Measurements from ENCODE around the gene HMX3. TPM values are rescaled to one million over a fixed set of nuclear protein-coding genes. Genes with fewer than 3 reads are reported as not detected.

The HMX3 gene
- total RNA-seq, 3 donors from 2014 or later: 0.16 TPM; not detected in 2

- Mint-ChIP-seq H3K36me3 (ENCODE audit: insufficient read depth) (no peaks in the 10 kb centered on the region), H3K9me3 (no peaks in the 10 kb centered on the region), H3K4me3 (no peak overlapping the region), H3K27me3 (ENCODE audit: low read depth) (peaks cover 92% of the 10 kb centered on the region), H3K4me1 (ENCODE audit: low read depth) (peaks cover 66% of the 10 kb centered on the region)
- no peak for ATAC-seq
- DNase-seq: no peak
These were observed 5.2 kb downstream of the HMX3 start for GRCh38 chr10:123140983-123141390.

GRCh38 chr10:123141791-123142700, 6.3 kb downstream of the HMX3 start:
- Mint-ChIP-seq H3K4me1 (ENCODE audit: low read depth) (peaks cover 64% of the 10 kb centered on the region), H3K36me3 (ENCODE audit: insufficient read depth) (no peaks in the 10 kb centered on the region), H3K9me3 (no peaks in the 10 kb centered on the region), H3K4me3 (no peak overlapping the region), H3K27me3 (ENCODE audit: low read depth) (peaks cover 91% of the 10 kb centered on the region)
- no peak for ATAC-seq
- no peak for DNase-seq

- no peak for DNase-seq
- H3K4me1 Mint-ChIP-seq (ENCODE audit: low read depth): peaks cover 66% of the 10 kb centered on the region
- H3K4me3 Mint-ChIP-seq: no peak overlapping the region
These were observed 7.0 kb downstream of the HMX3 start for GRCh38 chr10:123142701-123143161.

GRCh38 chr10:123143162-123143824, 7.5 kb downstream of the HMX3 start:
- Mint-ChIP-seq H3K36me3 (ENCODE audit: insufficient read depth) (no peaks in the 10 kb centered on the region), H3K9me3 (no peaks in the 10 kb centered on the region), H3K4me1 (ENCODE audit: low read depth) (peaks cover 63% of the 10 kb centered on the region), H3K27me3 (ENCODE audit: low read depth) (peaks cover 85% of the 10 kb centered on the region), H3K4me3 (no peak overlapping the region)
- no peak for ATAC-seq
- no peak for DNase-seq

More at GRCh38 chr10:123142701-123143161, 7.0 kb downstream of the HMX3 start:
- Mint-ChIP-seq H3K9me3 (no peaks in the 10 kb centered on the region), H3K36me3 (ENCODE audit: insufficient read depth) (no peaks in the 10 kb centered on the region), H3K27me3 (ENCODE audit: low read depth) (peaks cover 91% of the 10 kb centered on the region)
- no peak for ATAC-seq

DNA sequence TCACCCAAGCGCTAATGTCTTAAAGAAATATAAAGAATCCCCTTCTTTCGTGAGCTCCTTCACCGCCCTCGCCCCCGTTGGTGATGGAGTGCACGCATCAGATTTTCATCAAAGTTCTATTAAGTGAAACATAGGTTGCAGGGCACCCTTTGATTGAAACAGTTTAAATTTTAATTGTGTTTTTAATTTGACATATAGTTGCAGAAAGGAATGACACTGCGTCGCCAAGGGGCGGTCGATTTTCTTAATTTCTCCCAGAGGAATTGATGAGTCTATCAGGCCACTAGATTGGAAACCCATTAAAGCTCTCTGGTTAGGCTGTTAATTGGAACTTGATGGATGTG, 8.0 kb downstream of the HMX3 start:
- no peak for DNase-seq

GRCh38 chr10:123144697-123145541, 9.1 kb downstream of the HMX3 start:
- Mint-ChIP-seq H3K4me3 (peak overlapping the region; percentile 35), H3K27me3 (ENCODE audit: low read depth) (peaks cover 78% of the 10 kb centered on the region), H3K9me3 (no peaks in the 10 kb centered on the region), H3K36me3 (ENCODE audit: insufficient read depth) (peaks cover 2% of the 10 kb centered on the region), H3K4me1 (ENCODE audit: low read depth) (peaks cover 64% of the 10 kb centered on the region)
- no peak for ATAC-seq
- peak; percentile 7 for DNase-seq

More for the DNA sequence above, 8.0 kb downstream of the HMX3 start:
- Mint-ChIP-seq H3K9me3 (no peaks in the 10 kb centered on the region), H3K27me3 (ENCODE audit: low read depth) (peaks cover 83% of the 10 kb centered on the region), H3K4me1 (ENCODE audit: low read depth) (peaks cover 63% of the 10 kb centered on the region), H3K36me3 (ENCODE audit: insufficient read depth) (no peaks in the 10 kb centered on the region), H3K4me3 (no peak overlapping the region)
- no peak for ATAC-seq

GRCh38 chr10:123145542-123146012, 9.8 kb downstream of the HMX3 start:
- ATAC-seq: no peak
- peaks cover 2% of the 10 kb centered on the region for H3K36me3 Mint-ChIP-seq (ENCODE audit: insufficient read depth)
- peaks cover 65% of the 10 kb centered on the region for H3K4me1 Mint-ChIP-seq (ENCODE audit: low read depth)
- no peak for DNase-seq
- peaks cover 78% of the 10 kb centered on the region for H3K27me3 Mint-ChIP-seq (ENCODE audit: low read depth)
- H3K9me3 Mint-ChIP-seq: no peaks in the 10 kb centered on the region
- H3K4me3 Mint-ChIP-seq: peak overlapping the region; percentile 9

DNA sequence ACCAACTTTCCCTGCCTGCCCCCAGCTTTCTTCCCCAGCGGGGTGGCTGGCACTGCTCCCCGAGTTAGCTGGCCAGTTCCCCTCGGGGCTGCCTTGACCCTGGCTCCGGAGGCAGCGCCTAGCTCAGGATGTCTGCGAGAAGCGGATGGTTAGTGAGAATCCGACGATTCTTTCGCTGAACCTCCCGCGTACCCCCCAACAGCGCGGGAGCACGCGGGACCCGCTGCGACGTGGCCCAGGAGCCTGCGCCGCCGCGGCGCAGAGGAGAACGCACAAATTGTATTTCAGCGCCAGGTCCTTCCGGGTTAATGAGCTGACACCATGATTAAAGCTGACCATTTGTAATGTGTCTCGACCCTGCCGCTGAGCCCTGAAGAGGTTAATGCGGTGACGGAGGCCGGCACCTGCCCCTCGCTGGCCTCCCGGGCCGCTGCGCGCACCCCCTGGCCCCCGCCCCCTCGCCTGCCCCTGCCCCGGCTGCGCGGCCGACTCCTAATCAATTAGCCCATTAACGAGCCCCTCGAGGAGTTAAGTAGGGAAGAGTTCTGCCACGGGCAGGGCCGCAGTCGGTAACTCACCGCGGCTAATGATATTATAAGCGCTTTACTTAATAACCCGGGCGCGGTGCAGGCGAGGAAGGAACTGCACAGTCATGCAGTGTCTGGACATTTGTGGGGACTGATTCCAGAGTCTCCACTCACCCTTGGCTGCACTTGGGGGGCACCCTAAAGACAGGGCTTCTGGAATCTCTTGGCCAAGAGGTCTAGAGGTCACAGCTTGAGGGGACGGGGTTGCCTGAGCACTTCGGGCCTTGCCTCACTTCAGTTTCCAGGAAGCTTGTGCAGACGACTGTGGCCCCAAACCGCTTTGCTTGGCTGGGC, 10.5 kb downstream of the HMX3 start:
- DNase-seq (no peak), ATAC-seq (no peak)
- Mint-ChIP-seq H3K27me3 (ENCODE audit: low read depth) (peaks cover 74% of the 10 kb centered on the region), H3K36me3 (ENCODE audit: insufficient read depth) (peaks cover 2% of the 10 kb centered on the region), H3K4me3 (peak overlapping the region; percentile 24), H3K9me3 (no peaks in the 10 kb centered on the region), H3K4me1 (ENCODE audit: low read depth) (peaks cover 68% of the 10 kb centered on the region)

DNA sequence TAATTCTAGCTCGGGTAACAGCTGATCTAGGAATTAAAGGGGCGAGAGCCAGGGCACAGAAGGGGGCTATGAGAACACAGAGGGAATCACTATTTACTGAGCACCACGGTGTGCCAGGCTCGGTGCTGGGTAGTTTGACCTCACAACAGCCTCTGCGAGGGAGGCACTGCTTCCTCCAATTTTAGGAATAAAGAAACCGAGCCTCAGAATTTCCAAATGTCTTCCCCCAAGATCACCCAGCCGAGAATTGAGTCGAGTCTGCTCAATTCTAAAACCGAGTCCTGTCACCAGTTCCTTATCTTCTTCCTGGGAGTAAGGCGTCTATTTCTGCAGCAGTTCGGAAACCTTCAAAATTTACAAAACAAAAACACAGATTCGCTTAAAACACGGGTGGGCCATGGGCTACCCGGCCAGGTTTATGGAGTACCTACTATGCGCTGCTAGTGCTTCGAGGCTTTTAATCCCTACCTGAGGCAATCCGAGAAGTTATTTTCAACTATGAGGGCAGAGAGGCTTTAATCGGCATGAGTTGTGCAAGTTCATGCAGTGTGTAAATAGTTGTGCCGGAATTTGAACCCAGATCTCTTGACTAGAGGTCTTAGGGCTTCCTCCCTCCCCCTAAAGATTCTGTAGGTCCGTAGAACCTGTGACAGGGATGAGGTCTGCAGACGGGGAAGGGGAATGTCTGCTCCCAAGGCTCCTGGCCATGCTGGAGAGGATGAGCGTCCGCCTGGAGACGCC, 11.3 kb downstream of the HMX3 start:
- no peaks in the 10 kb centered on the region for H3K9me3 Mint-ChIP-seq
- peaks cover 71% of the 10 kb centered on the region for H3K27me3 Mint-ChIP-seq (ENCODE audit: low read depth)
- H3K4me3 Mint-ChIP-seq: peak overlapping the region; percentile 24
- ATAC-seq: no peak
- peaks cover 2% of the 10 kb centered on the region for H3K36me3 Mint-ChIP-seq (ENCODE audit: insufficient read depth)
- H3K4me1 Mint-ChIP-seq (ENCODE audit: low read depth): peaks cover 67% of the 10 kb centered on the region
- no peak for DNase-seq

- peaks cover 63% of the 10 kb centered on the region for H3K4me1 Mint-ChIP-seq (ENCODE audit: low read depth)
- H3K36me3 Mint-ChIP-seq (ENCODE audit: insufficient read depth): peaks cover 2% of the 10 kb centered on the region
- peak within 1 kb of the TSS; percentile 69 for H3K4me3 Mint-ChIP-seq
- DNase-seq (peak; percentile 27), ATAC-seq (peak; percentile 18 to 24)
- peaks cover 65% of the 10 kb centered on the region for H3K27me3 Mint-ChIP-seq (ENCODE audit: low read depth)
- H3K9me3 Mint-ChIP-seq: no peaks in the 10 kb centered on the region
These were observed 12.1 kb downstream of the HMX3 start, which contains the start of gene HMX2 for GRCh38 chr10:123147635-123148413. Gene HMX2 (plus strand): TSS chr10:123148136. CDS start chr10:123148379, 243 bp downstream.

GRCh38 chr10:123148414-123149161, 12.8 kb downstream of the HMX3 start:
- H3K4me1 Mint-ChIP-seq (ENCODE audit: low read depth): peaks cover 62% of the 10 kb centered on the region
- H3K36me3 Mint-ChIP-seq (ENCODE audit: insufficient read depth): peaks cover 2% of the 10 kb centered on the region
- peak overlapping the region; percentile 69 for H3K4me3 Mint-ChIP-seq
- no peak for DNase-seq
- ATAC-seq: no peak
- H3K9me3 Mint-ChIP-seq: no peaks in the 10 kb centered on the region
- H3K27me3 Mint-ChIP-seq (ENCODE audit: low read depth): peaks cover 57% of the 10 kb centered on the region

Measured in activated T-cell treated with anti-CD3 and anti-CD28 coated beads, Interleukin-2, amount 50 U/mL, for 4 hours (primary cell).